Ammon's horn (tissue), 1 donor: Measurements from ENCODE around the gene COL1A2.

Source experiments
- DNase-seq: peaks from one replicate; pipeline ENCODE4 v3.0.0-alpha.2; 2016; ENCODE audit warnings: low spot score

The COL1A2 gene

GRCh38 chr7:94410413-94411187, 15.9 kb downstream of the COL1A2 start:
- DNase-seq: no peak

DNA sequence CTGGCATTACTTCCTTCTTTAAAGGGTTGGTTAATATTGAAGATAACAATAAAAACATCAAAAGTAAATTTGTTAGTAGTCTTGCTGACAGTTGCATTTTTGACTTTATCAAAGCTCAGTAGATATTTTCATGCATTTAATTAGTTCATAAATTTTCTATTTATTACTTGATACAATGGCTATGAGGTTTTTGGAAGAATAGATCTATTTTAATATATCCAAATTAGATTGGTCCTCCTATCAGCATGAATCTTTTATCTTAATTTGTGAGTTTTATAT, 16.4 kb downstream of the COL1A2 start:
- no peak for DNase-seq

- no peak for DNase-seq
Measured at GRCh38 chr7:94412762-94413322, 18.1 kb downstream of the COL1A2 start.

GRCh38 chr7:94414481-94414880, 19.8 kb downstream of the COL1A2 start:
- DNase-seq: no peak

DNA sequence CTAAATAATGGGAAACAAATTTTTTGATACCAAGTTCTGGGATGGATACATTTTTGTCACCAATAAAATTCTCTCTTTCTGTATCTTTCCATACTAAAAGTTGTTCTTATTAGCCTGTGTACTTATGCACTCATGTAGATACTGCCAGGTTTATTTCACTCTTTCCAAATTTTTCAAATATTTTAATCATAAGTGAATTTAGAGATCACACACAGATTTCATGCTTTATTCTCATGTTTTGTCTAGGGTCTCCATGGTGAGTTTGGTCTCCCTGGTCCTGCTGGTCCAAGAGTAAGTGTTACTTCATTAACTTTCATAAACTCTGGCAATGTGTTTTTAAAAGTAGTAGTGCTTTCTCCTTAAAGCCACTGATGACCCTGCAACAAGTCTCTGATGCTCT, 20.3 kb downstream of the COL1A2 start:
- no peak for DNase-seq

DNA sequence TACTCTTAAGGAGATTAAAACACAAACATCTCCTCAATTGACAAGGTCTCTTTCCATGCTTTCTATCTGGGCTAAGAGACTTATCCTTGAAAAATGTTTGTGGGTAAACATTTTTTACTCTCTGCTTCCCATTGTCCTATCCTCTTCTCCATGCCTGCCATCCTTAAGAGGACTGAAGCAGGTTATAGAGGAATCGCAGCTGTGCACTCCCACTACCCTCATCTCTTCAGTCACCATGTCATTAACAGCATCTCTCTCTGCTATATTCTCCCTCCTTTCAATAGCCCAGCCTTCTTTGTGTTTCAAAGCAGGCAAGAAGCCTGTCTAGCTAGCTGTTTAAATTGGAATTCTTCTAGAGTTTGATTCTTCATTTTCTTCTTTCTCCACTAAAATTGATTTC, 22.6 kb downstream of the COL1A2 start:
- no peak for DNase-seq

GRCh38 chr7:94417901-94418300, 23.2 kb downstream of the COL1A2 start:
- peak; percentile 50 for DNase-seq

DNA sequence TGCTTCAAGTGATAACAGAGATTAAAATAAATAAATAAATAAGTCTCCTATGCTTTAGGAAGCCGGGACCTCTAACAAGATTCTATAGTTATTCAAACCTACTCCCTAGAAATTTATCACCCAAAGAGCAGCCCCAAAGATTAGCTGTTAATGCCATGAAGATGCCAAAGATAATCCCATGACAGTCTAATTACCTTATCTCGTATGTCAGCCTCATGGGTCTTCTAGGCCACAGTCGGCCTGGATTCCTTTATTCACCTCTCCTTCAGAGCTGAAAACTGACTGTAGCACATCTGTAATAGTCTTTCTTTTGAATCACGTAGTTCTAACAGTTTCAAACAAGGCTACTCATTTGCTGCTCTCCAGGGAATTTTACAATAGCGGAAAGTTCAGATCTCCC, 24.2 kb downstream of the COL1A2 start:
- DNase-seq: no peak

GRCh38 chr7:94420328-94420727, 25.6 kb downstream of the COL1A2 start:
- no peak for DNase-seq

- no peak for DNase-seq
Measured at GRCh38 chr7:94421681-94422080, 27.0 kb downstream of the COL1A2 start.

- DNase-seq: no peak
Measured at GRCh38 chr7:94422136-94422535, 27.4 kb downstream of the COL1A2 start.

GRCh38 chr7:94422827-94423460, 28.2 kb downstream of the COL1A2 start:
- DNase-seq: no peak

GRCh38 chr7:94423863-94424735, 29.4 kb downstream of the COL1A2 start:
- no peak for DNase-seq

DNA sequence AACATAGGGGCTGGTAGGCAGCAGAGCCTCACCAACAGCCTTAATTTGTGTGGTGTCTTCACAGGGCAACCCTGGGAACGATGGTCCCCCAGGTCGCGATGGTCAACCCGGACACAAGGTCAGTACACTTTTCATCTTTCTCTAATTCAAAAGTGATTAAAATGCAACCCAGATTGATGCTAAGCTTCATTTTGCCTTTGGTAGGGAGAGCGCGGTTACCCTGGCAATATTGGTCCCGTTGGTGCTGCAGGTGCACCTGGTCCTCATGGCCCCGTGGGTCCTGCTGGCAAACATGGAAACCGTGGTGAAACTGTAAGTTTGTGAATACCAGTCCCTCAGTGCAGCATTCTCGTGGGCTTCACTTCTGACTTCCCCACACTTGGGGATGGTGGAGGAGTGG, 30.9 kb downstream of the COL1A2 start:
- no peak for DNase-seq

GRCh38 chr7:94426980-94427875, 32.5 kb downstream of the COL1A2 start:
- no peak for DNase-seq

DNA sequence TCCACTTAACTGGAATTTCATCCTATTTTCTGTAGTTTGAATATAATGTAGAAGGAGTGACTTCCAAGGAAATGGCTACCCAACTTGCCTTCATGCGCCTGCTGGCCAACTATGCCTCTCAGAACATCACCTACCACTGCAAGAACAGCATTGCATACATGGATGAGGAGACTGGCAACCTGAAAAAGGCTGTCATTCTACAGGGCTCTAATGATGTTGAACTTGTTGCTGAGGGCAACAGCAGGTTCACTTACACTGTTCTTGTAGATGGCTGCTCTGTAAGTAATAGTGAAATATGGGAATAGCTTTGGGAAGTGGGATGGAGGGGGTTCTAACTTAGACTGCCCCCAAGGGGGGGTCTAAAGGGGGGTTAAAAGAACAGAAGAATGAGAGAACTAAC, 34.5 kb downstream of the COL1A2 start:
- DNase-seq: no peak

GRCh38 chr7:94431176-94431575, 36.5 kb downstream of the COL1A2 start:
- no peak for DNase-seq

DNA sequence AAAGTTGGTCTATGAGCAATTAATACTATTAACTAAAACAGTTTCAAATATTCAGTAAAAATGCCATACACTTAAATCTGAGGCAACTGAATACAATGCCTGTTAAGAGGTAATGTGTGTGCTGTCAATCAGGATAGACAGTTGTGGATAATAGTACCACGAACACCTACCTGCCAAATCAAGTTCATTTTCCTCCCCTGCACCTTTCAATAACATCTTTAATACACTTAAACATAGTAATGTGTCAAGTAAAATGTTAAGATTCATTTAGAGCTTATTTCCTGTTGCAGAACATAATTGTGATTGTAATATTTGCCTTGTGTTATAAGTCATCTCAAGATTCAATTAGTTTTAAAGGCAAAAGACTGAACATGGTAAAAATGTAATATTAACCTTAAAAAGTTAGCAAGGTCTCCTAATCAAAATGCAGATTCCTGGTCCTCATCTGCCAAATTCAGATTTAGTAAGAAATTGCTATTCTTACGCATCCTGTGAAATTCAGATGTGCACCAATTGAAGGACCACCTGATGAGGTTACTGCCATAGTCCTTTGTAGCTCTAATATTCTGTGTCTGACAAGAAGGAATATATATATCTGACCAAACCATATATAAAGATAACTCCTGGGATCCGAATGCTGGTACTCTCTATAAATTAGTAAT, 37.1 kb downstream of the COL1A2 start:
- DNase-seq: no peak

DNA sequence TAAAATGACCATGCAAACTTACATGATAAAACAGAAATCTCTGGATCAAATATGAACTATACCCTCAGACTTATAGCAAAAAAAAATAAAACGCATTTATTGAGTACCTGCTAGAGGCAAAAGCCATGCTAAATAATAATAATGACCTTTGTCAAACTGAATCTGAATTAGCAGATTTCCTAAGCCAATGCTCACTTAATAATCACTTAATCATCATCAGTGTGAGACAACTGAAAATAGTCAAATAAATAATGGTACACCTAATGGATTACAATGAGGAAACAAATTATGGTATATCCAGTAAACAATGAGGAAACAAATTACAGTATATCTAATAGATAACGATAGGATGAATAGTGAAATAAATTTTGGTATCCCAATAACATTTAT, 37.6 kb downstream of the COL1A2 start:
- DNase-seq: no peak

DNA sequence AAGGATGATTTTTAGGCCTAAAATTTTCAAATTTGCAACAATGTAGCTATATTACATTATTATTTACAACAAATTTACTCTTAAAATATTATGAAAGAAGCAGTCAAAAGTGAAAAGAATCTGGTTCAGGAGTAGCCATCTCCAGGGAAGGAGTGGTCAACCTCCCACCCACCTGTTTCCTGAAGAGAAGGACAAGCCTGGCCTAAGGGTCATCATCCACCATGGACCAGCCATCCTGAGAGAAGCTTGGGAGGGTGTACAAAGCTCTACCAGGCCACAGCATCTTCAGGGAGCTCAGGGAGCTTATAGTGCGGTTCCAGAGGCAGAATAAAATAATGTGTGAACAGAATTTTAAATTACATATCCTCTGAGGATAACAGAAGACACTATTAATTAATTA, 38.1 kb downstream of the COL1A2 start:
- no peak for DNase-seq

DNA sequence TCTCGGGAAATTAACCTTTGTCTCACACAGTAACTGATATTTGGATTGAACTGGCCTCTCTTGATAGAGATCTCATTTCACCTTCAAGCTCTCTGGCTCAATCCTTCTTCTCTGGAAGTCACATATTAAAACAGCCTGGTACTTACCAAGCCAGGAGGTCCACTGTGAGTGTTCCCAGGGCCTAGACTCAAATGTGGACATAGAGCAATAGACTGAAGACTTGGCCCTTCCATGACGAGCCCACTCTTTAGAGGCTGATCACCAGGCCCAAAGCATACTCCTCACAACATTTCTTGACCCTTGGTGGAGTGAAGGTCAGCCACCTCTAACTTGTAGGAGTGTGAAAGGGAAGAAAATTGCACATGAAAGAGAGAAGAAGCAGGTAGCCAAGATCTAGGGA, 38.5 kb downstream of the COL1A2 start:
- DNase-seq: no peak
